MM.1S (cell line): Measurements from ENCODE around the gene CNTNAP2.

Experiments used
- DNase-seq: peaks from one replicate; pipeline ENCODE4 v3.0.0-alpha.2; 2015
- H2AFZ ChIP-seq: fragments of 300-600 bp; sonication (generic); 2 replicates; pipeline ENCODE4 v1.6.0; 2016; ENCODE audit warnings: antibody characterized with exemption, low read length
- H3F3A ChIP-seq: fragments of 300-600 bp; sonication (generic); 2 replicates; pipeline ENCODE4 v1.6.1; 2016; ENCODE audit warnings: mild to moderate bottlenecking, antibody characterized with exemption, low read length, moderate library complexity, mixed read lengths; ENCODE audit not compliant: insufficient read depth
- H3K27ac ChIP-seq: fragments of 300-600 bp; sonication (generic); 2 replicates; pipeline ENCODE4 v1.5.1; 2016; ENCODE audit warnings: mild to moderate bottlenecking, low read length
- H3K27me3 ChIP-seq: fragments of 300-600 bp; sonication (generic); replicated peaks from 2 replicates; pipeline ENCODE4 v1.6.0; 2016; ENCODE audit warnings: low read length; ENCODE audit not compliant: insufficient read depth
- H3K36me3 ChIP-seq: fragments of 300-600 bp; sonication (generic); replicated peaks from 2 replicates; pipeline ENCODE4 v1.6.1; 2016; ENCODE audit warnings: mild to moderate bottlenecking, low read length, mixed read lengths; ENCODE audit not compliant: insufficient read depth
- H3K4me1 ChIP-seq: fragments of 300-600 bp; sonication (generic); 2 replicates; pipeline ENCODE4 v1.6.1; 2016; ENCODE audit warnings: low read length, mixed read lengths
- H3K4me2 ChIP-seq: fragments of 300-600 bp; sonication (generic); 2 replicates; pipeline ENCODE4 v1.6.0; 2016; ENCODE audit warnings: low read depth, low read length
- H3K4me3 ChIP-seq: fragments of 300-600 bp; sonication (generic); 2 replicates; pipeline ENCODE4 v1.5.1; 2016; ENCODE audit warnings: low read length, mixed read lengths
- H3K79me2 ChIP-seq: fragments of 300-600 bp; sonication (generic); 2 replicates; pipeline ENCODE4 v1.6.1; 2016; ENCODE audit warnings: mixed run types, low read length, mixed read lengths
- H3K9ac ChIP-seq: fragments of 300-600 bp; sonication (generic); 2 replicates; pipeline ENCODE4 v1.6.1; 2016; ENCODE audit warnings: low read length, mixed read lengths
- H3K9me2 ChIP-seq: fragments of 300-600 bp; sonication (generic); replicated peaks from 2 replicates; pipeline ENCODE4 v1.6.1; 2016; ENCODE audit warnings: mild to moderate bottlenecking, low read length, mixed read lengths; ENCODE audit not compliant: insufficient read depth
- H3K9me3 ChIP-seq: fragments of 300-600 bp; sonication (generic); replicated peaks from 2 replicates; pipeline ENCODE4 v1.6.1; 2016; ENCODE audit warnings: mild to moderate bottlenecking, low read length, mixed read lengths; ENCODE audit not compliant: insufficient read depth
- H4K20me1 ChIP-seq: fragments of 300-600 bp; sonication (generic); 2 replicates; pipeline ENCODE4 v1.6.1; 2016; ENCODE audit warnings: mild to moderate bottlenecking, low read length, moderate library complexity, mixed read lengths; ENCODE audit not compliant: insufficient read depth
- CTCF ChIP-seq: fragments of 300-600 bp; sonication (generic); IDR thresholded peaks from 2 replicates; pipeline ENCODE4 v1.5.1; 2016; ENCODE audit warnings: antibody characterized with exemption, low read length, mixed read lengths
- EZH2 ChIP-seq: fragments of 300-600 bp; sonication (generic); optimal IDR thresholded peaks from 2 replicates; pipeline ENCODE3; 2017; ENCODE audit warnings: low read depth, mild to moderate bottlenecking, antibody characterized with exemption, low read length, mixed read lengths
- EZH2phosphoT487 ChIP-seq: fragments of 300-600 bp; sonication (generic); IDR thresholded peaks from 2 replicates; pipeline ENCODE4 v1.6.1; 2018; ENCODE audit warnings: antibody characterized with exemption, low read length

The CNTNAP2 gene

GRCh38 chr7:147586526-147586925, 1469.9 kb downstream of the CNTNAP2 start:
- Histone ChIP-seq H3F3A (no peaks in the 10 kb centered on the region), H3K79me2 (no peaks in the 10 kb centered on the region), H3K4me3 (no peak overlapping the region), H3K9me3 (no peaks in the 10 kb centered on the region), H3K27me3 (no peaks in the 10 kb centered on the region), H3K4me2 (no peak overlapping the region), H4K20me1 (no peaks in the 10 kb centered on the region), H2AFZ (no peak overlapping the region), H3K36me3 (no peaks in the 10 kb centered on the region), H3K4me1 (no peaks in the 10 kb centered on the region), H3K27ac (no peak overlapping the region), H3K9me2 (no peaks in the 10 kb centered on the region), H3K9ac (no peak overlapping the region)
- TF ChIP-seq EZH2phosphoT487 = no peak
- no peak for TF ChIP-seq CTCF
- no peak for TF ChIP-seq EZH2
- DNase-seq = no peak

GRCh38 chr7:147593271-147594057, 1476.9 kb downstream of the CNTNAP2 start:
- Histone ChIP-seq H3F3A (no peaks in the 10 kb centered on the region), H3K79me2 (no peaks in the 10 kb centered on the region), H3K9ac (no peak overlapping the region), H4K20me1 (no peaks in the 10 kb centered on the region), H3K27me3 (no peaks in the 10 kb centered on the region), H3K4me3 (no peak overlapping the region), H3K9me2 (no peaks in the 10 kb centered on the region), H3K36me3 (no peaks in the 10 kb centered on the region), H3K4me2 (no peak overlapping the region), H3K9me3 (no peaks in the 10 kb centered on the region), H2AFZ (no peak overlapping the region), H3K4me1 (no peaks in the 10 kb centered on the region), H3K27ac (no peak overlapping the region)
- DNase-seq = no peak
- TF ChIP-seq EZH2phosphoT487 = no peak
- no peak for TF ChIP-seq CTCF
- no peak for TF ChIP-seq EZH2

GRCh38 chr7:147595042-147595441, 1478.4 kb downstream of the CNTNAP2 start:
- TF ChIP-seq EZH2phosphoT487 (no peak), CTCF (no peak), EZH2 (no peak)
- no peaks in the 10 kb centered on the region for H3K9me3 ChIP-seq
- DNase-seq = no peak

More at GRCh38 chr7:147595042-147595441, 1478.4 kb downstream of the CNTNAP2 start:
- no peak overlapping the region for H2AFZ ChIP-seq
- H3K9me2 ChIP-seq = no peaks in the 10 kb centered on the region
- H4K20me1 ChIP-seq = no peaks in the 10 kb centered on the region
- H3F3A ChIP-seq = no peaks in the 10 kb centered on the region
- H3K79me2 ChIP-seq = no peaks in the 10 kb centered on the region
- H3K36me3 ChIP-seq = no peaks in the 10 kb centered on the region
- H3K4me2 ChIP-seq = no peak overlapping the region
- no peaks in the 10 kb centered on the region for H3K27me3 ChIP-seq
- H3K4me1 ChIP-seq = no peaks in the 10 kb centered on the region
- H3K4me3 ChIP-seq = no peak overlapping the region
- no peak overlapping the region for H3K27ac ChIP-seq
- H3K9ac ChIP-seq = no peak overlapping the region
